Measurements from ENCODE around the gene OPRL1. TPM values are rescaled to one million over a fixed set of nuclear protein-coding genes. Genes with fewer than 3 reads are reported as not detected.

Gene OPRL1
- total and polyA plus RNA-seq, 2 of the 8 experiments (the other 6 are each of a cell fraction or from before 2014, with no cell fraction given) = 0.63 to 0.98 TPM

DNA sequence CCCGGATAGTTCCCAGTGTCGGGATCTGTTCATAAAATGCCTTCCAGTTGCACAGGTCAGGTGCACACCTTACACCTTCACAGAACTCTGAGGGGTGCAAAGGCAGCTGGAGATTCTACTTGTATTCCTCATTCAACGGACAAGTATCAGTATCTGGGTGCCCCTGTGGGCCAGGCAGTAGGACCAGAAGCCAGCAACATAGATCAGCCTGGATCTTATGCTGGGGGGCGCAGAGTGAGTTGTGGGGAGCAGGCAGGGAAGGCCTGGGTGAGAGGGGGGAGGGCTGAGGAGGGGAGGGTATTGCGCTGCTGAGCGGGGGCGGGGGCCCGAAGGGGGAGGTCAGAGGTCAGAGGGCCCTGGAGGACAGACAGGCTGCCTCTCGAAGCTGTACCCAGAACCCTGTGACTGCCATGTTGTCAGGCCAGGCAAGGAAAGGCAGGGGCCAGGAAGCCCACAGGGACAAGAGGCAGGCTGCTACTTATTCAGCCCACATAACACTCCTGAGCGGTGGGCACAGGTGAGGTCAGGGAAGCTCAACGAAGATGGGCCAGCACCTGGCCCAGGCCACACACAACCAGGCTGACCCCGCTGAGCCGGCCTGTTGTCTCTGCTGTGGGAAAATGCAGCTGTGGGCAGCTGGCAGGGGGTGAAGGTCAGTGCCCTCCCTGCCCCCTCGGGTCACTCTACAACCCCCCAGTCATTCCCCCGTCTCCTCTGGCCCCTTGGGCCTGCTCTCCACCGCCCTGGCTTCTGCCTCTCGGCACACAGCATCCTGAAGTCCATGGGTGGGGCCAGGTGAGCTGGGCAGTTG lies 1.1 kb downstream of the OPRL1 start (continued):
- TF ChIP-seq, protein P1, sequence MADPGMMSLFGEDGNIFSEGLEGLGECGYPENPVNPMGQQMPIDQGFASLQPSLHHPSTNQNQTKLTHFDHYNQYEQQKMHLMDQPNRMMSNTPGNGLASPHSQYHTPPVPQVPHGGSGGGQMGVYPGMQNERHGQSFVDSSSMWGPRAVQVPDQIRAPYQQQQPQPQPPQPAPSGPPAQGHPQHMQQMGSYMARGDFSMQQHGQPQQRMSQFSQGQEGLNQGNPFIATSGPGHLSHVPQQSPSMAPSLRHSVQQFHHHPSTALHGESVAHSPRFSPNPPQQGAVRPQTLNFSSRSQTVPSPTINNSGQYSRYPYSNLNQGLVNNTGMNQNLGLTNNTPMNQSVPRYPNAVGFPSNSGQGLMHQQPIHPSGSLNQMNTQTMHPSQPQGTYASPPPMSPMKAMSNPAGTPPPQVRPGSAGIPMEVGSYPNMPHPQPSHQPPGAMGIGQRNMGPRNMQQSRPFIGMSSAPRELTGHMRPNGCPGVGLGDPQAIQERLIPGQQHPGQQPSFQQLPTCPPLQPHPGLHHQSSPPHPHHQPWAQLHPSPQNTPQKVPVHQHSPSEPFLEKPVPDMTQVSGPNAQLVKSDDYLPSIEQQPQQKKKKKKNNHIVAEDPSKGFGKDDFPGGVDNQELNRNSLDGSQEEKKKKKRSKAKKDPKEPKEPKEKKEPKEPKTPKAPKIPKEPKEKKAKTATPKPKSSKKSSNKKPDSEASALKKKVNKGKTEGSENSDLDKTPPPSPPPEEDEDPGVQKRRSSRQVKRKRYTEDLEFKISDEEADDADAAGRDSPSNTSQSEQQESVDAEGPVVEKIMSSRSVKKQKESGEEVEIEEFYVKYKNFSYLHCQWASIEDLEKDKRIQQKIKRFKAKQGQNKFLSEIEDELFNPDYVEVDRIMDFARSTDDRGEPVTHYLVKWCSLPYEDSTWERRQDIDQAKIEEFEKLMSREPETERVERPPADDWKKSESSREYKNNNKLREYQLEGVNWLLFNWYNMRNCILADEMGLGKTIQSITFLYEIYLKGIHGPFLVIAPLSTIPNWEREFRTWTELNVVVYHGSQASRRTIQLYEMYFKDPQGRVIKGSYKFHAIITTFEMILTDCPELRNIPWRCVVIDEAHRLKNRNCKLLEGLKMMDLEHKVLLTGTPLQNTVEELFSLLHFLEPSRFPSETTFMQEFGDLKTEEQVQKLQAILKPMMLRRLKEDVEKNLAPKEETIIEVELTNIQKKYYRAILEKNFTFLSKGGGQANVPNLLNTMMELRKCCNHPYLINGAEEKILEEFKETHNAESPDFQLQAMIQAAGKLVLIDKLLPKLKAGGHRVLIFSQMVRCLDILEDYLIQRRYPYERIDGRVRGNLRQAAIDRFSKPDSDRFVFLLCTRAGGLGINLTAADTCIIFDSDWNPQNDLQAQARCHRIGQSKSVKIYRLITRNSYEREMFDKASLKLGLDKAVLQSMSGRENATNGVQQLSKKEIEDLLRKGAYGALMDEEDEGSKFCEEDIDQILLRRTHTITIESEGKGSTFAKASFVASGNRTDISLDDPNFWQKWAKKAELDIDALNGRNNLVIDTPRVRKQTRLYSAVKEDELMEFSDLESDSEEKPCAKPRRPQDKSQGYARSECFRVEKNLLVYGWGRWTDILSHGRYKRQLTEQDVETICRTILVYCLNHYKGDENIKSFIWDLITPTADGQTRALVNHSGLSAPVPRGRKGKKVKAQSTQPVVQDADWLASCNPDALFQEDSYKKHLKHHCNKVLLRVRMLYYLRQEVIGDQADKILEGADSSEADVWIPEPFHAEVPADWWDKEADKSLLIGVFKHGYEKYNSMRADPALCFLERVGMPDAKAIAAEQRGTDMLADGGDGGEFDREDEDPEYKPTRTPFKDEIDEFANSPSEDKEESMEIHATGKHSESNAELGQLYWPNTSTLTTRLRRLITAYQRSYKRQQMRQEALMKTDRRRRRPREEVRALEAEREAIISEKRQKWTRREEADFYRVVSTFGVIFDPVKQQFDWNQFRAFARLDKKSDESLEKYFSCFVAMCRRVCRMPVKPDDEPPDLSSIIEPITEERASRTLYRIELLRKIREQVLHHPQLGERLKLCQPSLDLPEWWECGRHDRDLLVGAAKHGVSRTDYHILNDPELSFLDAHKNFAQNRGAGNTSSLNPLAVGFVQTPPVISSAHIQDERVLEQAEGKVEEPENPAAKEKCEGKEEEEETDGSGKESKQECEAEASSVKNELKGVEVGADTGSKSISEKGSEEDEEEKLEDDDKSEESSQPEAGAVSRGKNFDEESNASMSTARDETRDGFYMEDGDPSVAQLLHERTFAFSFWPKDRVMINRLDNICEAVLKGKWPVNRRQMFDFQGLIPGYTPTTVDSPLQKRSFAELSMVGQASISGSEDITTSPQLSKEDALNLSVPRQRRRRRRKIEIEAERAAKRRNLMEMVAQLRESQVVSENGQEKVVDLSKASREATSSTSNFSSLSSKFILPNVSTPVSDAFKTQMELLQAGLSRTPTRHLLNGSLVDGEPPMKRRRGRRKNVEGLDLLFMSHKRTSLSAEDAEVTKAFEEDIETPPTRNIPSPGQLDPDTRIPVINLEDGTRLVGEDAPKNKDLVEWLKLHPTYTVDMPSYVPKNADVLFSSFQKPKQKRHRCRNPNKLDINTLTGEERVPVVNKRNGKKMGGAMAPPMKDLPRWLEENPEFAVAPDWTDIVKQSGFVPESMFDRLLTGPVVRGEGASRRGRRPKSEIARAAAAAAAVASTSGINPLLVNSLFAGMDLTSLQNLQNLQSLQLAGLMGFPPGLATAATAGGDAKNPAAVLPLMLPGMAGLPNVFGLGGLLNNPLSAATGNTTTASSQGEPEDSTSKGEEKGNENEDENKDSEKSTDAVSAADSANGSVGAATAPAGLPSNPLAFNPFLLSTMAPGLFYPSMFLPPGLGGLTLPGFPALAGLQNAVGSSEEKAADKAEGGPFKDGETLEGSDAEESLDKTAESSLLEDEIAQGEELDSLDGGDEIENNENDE (IDR thresholded peaks at IDR 0.05; ENCODE audit: insufficient replicate concordance, low read length) = no peak
- TF ChIP-seq SRF (IDR thresholded peaks at IDR 0.05; ENCODE audit: low read depth, low read length) (no peak), ASH2L (IDR thresholded peaks at IDR 0.05; ENCODE audit: low read length) (no peak), GABPA (IDR thresholded peaks at IDR 0.05; ENCODE audit: borderline replicate concordance, insufficient read depth, low read length) (no peak), RNF2 (IDR thresholded peaks at IDR 0.05; ENCODE audit: borderline replicate concordance, low read depth, low read length, missing control alignments, poor library complexity, severe bottlenecking) (no peak), POLR2AphosphoS5 (IDR thresholded peaks at IDR 0.05; ENCODE audit: low read depth, low read length) (no peak), KDM1A (IDR thresholded peaks at IDR 0.05; ENCODE audit: borderline replicate concordance, low read length) (no peak), SIRT6 (IDR thresholded peaks at IDR 0.05; ENCODE audit: low read length) (no peak)
